ENCODE data around the gene DMRTA1. TPM values are rescaled to one million over a fixed set of nuclear protein-coding genes. Genes with fewer than 3 reads are reported as not detected.

Gene DMRTA1
- total and polyA plus RNA-seq, 2 donors (not counting 3 experiments of a cell fraction or from before 2014, with no cell fraction given), result 0.19 to 2.1 TPM

- no peak for DNase-seq (ENCODE audit: low read depth, low spot score)
Observed at GRCh38 chr9:22401671-22402070, 45.0 kb upstream of the DMRTA1 start.

More at GRCh38 chr9:22401671-22402070, 45.0 kb upstream of the DMRTA1 start:
- H3K9me1 ChIP-seq (replicated peaks; ENCODE audit: control insufficient read depth, extremely low read depth, insufficient read depth, low read length), result no peaks in the 10 kb centered on the region
- POLR2A ChIA-PET, result no interaction called here
- H3K9ac ChIP-seq (replicated peaks; ENCODE audit: extremely low read depth, insufficient read depth, low read length), result no peak overlapping the region
- dilution Hi-C loops (cut with MboI; ENCODE audit: extremely low pct_ligation_motif_present, low sequenced_read_pairs) (no loop called here), intact Hi-C loops (cut with micrococcal nuclease) (no loop called here)
- H3K9me3 ChIP-seq (replicated peaks; ENCODE audit: control insufficient read depth, insufficient read depth, low read length), result no peaks in the 10 kb centered on the region
- no peak overlapping the region for H3K4me3 ChIP-seq (replicated peaks in 1 of 3; ENCODE audit: insufficient read depth in 1 of 3, low read depth in 1 of 3, low read length in 3 of 3)
- CTCF ChIA-PET, result no interaction called here
- H3K79me2 ChIP-seq (ENCODE audit: control insufficient read depth, insufficient read depth, low read length), result no peaks in the 10 kb centered on the region
- no peaks in the 10 kb centered on the region for H4K20me1 ChIP-seq (replicated peaks; ENCODE audit: control insufficient read depth, extremely low read depth, insufficient read depth, low read length)
- H3K36me3 ChIP-seq (ENCODE audit: control insufficient read depth in 2 of 2, extremely low read depth in 1 of 2, insufficient read depth in 2 of 2, low read length in 2 of 2), result no peaks in the 10 kb centered on the region
- no peak for FAIRE-seq
- no peak overlapping the region for H3K27ac ChIP-seq (ENCODE audit: insufficient read depth, low read depth, low read length)
- H2AFZ ChIP-seq (ENCODE audit: low read depth, low read length), result no peak overlapping the region
- H3K4me2 ChIP-seq (ENCODE audit: insufficient read depth, low read length), result no peak overlapping the region
- BruUV-seq (replicated peaks), result no TSS peak
- TF ChIP-seq JUN (IDR thresholded peaks at IDR 0.05; ENCODE audit: borderline replicate concordance, insufficient read depth, insufficient read length, low read depth), result no peak
- TF ChIP-seq EZH2 (IDR thresholded peaks at IDR 0.05; ENCODE audit: borderline replicate concordance, low read depth, low read length, severe bottlenecking), result no peak
- no peak for TF ChIP-seq POLR2AphosphoS5 (IDR thresholded peaks at IDR 0.05; ENCODE audit: insufficient read depth, low read depth, low read length)
- TF ChIP-seq CTCF (IDR thresholded peaks at IDR 0.05; ENCODE audit: extremely low read depth in 1 of 2, insufficient read depth in 1 of 2, low read depth in 1 of 2, low read length in 2 of 2), result no peak
- TF ChIP-seq, protein P1, sequence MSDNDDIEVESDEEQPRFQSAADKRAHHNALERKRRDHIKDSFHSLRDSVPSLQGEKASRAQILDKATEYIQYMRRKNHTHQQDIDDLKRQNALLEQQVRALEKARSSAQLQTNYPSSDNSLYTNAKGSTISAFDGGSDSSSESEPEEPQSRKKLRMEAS (IDR thresholded peaks at IDR 0.05; ENCODE audit: insufficient read depth, insufficient read length), result no peak
- TF ChIP-seq GATA2 (IDR thresholded peaks at IDR 0.05; ENCODE audit: insufficient read depth, insufficient read length, low read depth, low read length), result no peak
- TF ChIP-seq FOS (IDR thresholded peaks at IDR 0.05; ENCODE audit: borderline replicate concordance, insufficient read depth, low read length), result no peak
- TF ChIP-seq MYC (IDR thresholded peaks at IDR 0.05; ENCODE audit: low read depth, low read length), result no peak
- no peak for TF ChIP-seq POLR2A (IDR thresholded peaks at IDR 0.05; ENCODE audit: low read depth, low read length)
- H3K27me3 ChIP-seq (ENCODE audit: control insufficient read depth in 2 of 2, insufficient read depth in 2 of 2, low read length in 2 of 2), result no peaks in the 10 kb centered on the region
- no peaks in the 10 kb centered on the region for H3K4me1 ChIP-seq (ENCODE audit: control insufficient read depth, extremely low read depth, insufficient read depth, low read length)

Measured in endothelial cell of umbilical vein (primary cell).